Mammary epithelial cell (primary cell): ENCODE results near the gene MED16.

Experiments used
- EZH2 ChIP-seq: IDR thresholded peaks from 2 replicates; pipeline ENCODE4 v1.6.1; 2012; ENCODE audit warnings: low read length, inconsistent platforms, borderline replicate concordance
- TF ChIP-seq, protein P1 (sequence below), 2 donors: IDR thresholded peaks in 1 of 2; conservative IDR thresholded peaks in 1 of 2; 2 replicates each; pipeline ENCODE4 v1.5.1; 2011 to 2012; ENCODE audit warnings: inconsistent platforms in 2 of 2, low read length in 2 of 2, mild to moderate bottlenecking in 2 of 2, control low read depth in 1 of 2, low read depth in 1 of 2; ENCODE audit not compliant: insufficient read depth in 1 of 2; ENCODE audit errors: extremely low read depth in 1 of 2

GRCh38 chr19:898663-899062 lies 5.7 kb upstream of the MED16 start:
- TF ChIP-seq, protein P1, sequence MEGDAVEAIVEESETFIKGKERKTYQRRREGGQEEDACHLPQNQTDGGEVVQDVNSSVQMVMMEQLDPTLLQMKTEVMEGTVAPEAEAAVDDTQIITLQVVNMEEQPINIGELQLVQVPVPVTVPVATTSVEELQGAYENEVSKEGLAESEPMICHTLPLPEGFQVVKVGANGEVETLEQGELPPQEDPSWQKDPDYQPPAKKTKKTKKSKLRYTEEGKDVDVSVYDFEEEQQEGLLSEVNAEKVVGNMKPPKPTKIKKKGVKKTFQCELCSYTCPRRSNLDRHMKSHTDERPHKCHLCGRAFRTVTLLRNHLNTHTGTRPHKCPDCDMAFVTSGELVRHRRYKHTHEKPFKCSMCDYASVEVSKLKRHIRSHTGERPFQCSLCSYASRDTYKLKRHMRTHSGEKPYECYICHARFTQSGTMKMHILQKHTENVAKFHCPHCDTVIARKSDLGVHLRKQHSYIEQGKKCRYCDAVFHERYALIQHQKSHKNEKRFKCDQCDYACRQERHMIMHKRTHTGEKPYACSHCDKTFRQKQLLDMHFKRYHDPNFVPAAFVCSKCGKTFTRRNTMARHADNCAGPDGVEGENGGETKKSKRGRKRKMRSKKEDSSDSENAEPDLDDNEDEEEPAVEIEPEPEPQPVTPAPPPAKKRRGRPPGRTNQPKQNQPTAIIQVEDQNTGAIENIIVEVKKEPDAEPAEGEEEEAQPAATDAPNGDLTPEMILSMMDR (conservative IDR thresholded peaks at IDR 0.05 in 1 of 2, IDR thresholded peaks at IDR 0.05 in 1 of 2; ENCODE audit: extremely low read depth in 1 of 2, insufficient read depth in 1 of 2, low read depth in 1 of 2, low read length in 2 of 2) = no peak
- TF ChIP-seq EZH2 = no peak
